ENCODE measurements around the gene CIAO3. TPM values are rescaled to one million over a fixed set of nuclear protein-coding genes. Genes with fewer than 3 reads are reported as not detected.

Gene CIAO3
- polyA plus RNA-seq, 1 donor from 2014 or later: 57.8 TPM

GRCh38 chr16:716200-716568 lies 24.6 kb downstream of the CIAO3 start:
- H3F3A ChIP-seq (ENCODE audit: insufficient read depth, low read length, poor library complexity, severe bottlenecking): no peaks in the 10 kb centered on the region
- H3K36me3 ChIP-seq (ENCODE audit: insufficient read depth, low read length): no peaks in the 10 kb centered on the region
- H3K27me3 ChIP-seq (ENCODE audit: insufficient read depth, low read depth, low read length): no peaks in the 10 kb centered on the region
- peak overlapping the region; percentile 58 for H3K27ac ChIP-seq (ENCODE audit: low read length)
- no peaks in the 10 kb centered on the region for H3K9me3 ChIP-seq (ENCODE audit: low read length)
- peak overlapping the region; percentile 35 for H3K4me2 ChIP-seq (ENCODE audit: low read length)
- H2AFZ ChIP-seq (ENCODE audit: low read depth, low read length): no peak overlapping the region
- H3K9ac ChIP-seq (ENCODE audit: low read length): peak overlapping the region; percentile 51
- TF ChIP-seq MXI1 (conservative IDR thresholded peaks at IDR 0.05; ENCODE audit: poor library complexity, severe bottlenecking) (no peak), TAF1 (IDR thresholded peaks at IDR 0.05; ENCODE audit: low read depth) (no peak), POLR2AphosphoS5 (IDR thresholded peaks at IDR 0.05) (no peak), REST (IDR thresholded peaks at IDR 0.05; ENCODE audit: borderline replicate concordance) (no peak), RAD21 (conservative IDR thresholded peaks at IDR 0.05) (no peak), EP300 (conservative IDR thresholded peaks at IDR 0.05; ENCODE audit: poor library complexity, severe bottlenecking) (no peak), EZH2 (IDR thresholded peaks at IDR 0.05; ENCODE audit: borderline replicate concordance, insufficient read depth, low read length, poor library complexity, severe bottlenecking) (no peak)
- TF ChIP-seq, protein P1, sequence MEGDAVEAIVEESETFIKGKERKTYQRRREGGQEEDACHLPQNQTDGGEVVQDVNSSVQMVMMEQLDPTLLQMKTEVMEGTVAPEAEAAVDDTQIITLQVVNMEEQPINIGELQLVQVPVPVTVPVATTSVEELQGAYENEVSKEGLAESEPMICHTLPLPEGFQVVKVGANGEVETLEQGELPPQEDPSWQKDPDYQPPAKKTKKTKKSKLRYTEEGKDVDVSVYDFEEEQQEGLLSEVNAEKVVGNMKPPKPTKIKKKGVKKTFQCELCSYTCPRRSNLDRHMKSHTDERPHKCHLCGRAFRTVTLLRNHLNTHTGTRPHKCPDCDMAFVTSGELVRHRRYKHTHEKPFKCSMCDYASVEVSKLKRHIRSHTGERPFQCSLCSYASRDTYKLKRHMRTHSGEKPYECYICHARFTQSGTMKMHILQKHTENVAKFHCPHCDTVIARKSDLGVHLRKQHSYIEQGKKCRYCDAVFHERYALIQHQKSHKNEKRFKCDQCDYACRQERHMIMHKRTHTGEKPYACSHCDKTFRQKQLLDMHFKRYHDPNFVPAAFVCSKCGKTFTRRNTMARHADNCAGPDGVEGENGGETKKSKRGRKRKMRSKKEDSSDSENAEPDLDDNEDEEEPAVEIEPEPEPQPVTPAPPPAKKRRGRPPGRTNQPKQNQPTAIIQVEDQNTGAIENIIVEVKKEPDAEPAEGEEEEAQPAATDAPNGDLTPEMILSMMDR (IDR thresholded peaks at IDR 0.05; ENCODE audit: poor library complexity, severe bottlenecking): no peak
- no peaks in the 10 kb centered on the region for H4K20me1 ChIP-seq (ENCODE audit: insufficient read depth)
- H3K79me2 ChIP-seq (replicated peaks; ENCODE audit: insufficient read depth, low read length): peaks cover 17% of the 10 kb centered on the region
- no peaks in the 10 kb centered on the region for H3K9me2 ChIP-seq (ENCODE audit: insufficient read depth, low read length)
- H3K4me3 ChIP-seq (ENCODE audit: low read length): peak overlapping the region; percentile 60

GRCh38 chr16:715477-716199 lies 25.2 kb downstream of the CIAO3 start:
- no peaks in the 10 kb centered on the region for H3K36me3 ChIP-seq (ENCODE audit: insufficient read depth, low read length)
- TF ChIP-seq, protein P1 (IDR thresholded peaks at IDR 0.05; ENCODE audit: poor library complexity, severe bottlenecking): peak; percentile 55
- TF ChIP-seq REST (IDR thresholded peaks at IDR 0.05; ENCODE audit: borderline replicate concordance): no peak
- TF ChIP-seq RAD21 (conservative IDR thresholded peaks at IDR 0.05): peak; percentile 22
- H2AFZ ChIP-seq (ENCODE audit: low read depth, low read length): no peak overlapping the region
- H4K20me1 ChIP-seq (ENCODE audit: insufficient read depth): no peaks in the 10 kb centered on the region
- H3K27ac ChIP-seq (ENCODE audit: low read length): peak overlapping the region; percentile 58
- peaks cover 4% of the 10 kb centered on the region for H3F3A ChIP-seq (ENCODE audit: insufficient read depth, low read length, poor library complexity, severe bottlenecking)
- no peaks in the 10 kb centered on the region for H3K9me3 ChIP-seq (ENCODE audit: low read length)
- H3K9me2 ChIP-seq (ENCODE audit: insufficient read depth, low read length): no peaks in the 10 kb centered on the region
- H3K9ac ChIP-seq (ENCODE audit: low read length): peak overlapping the region; percentile 51
- H3K4me2 ChIP-seq (ENCODE audit: low read length): peak overlapping the region; percentile 35
- peak overlapping the region; percentile 61 for H3K4me3 ChIP-seq (ENCODE audit: low read length)
- peaks cover 21% of the 10 kb centered on the region for H3K79me2 ChIP-seq (replicated peaks; ENCODE audit: insufficient read depth, low read length)
- H3K27me3 ChIP-seq (ENCODE audit: insufficient read depth, low read depth, low read length): no peaks in the 10 kb centered on the region
